ENCODE results near the gene GPC4.

- TF ChIP-seq CTCF (IDR thresholded peaks at IDR 0.05; ENCODE audit: insufficient read depth, low read length, poor library complexity, severe bottlenecking): no peak
- no peak for TF ChIP-seq EZH2phosphoT487 (conservative IDR thresholded peaks at IDR 0.05; ENCODE audit: low read length)
These were observed 51.1 kb downstream of the GPC4 start for GRCh38 chrX:133364196-133364595.

Data from SU-DHL-6 (cell line).